OCI-LY3 (cell line): ENCODE measurements around the gene ZNF620.

ENCODE experiments used
- EZH2phosphoT487 ChIP-seq: fragments of 200-600 bp; shearing (Covaris generic); IDR thresholded peaks from 2 replicates; pipeline ENCODE4 v1.6.1; 2018; ENCODE audit warnings: antibody characterized with exemption, mixed run types, low read depth
- TF ChIP-seq, protein P1 (sequence below): fragments of 200-600, 300-600 bp; sonication (generic); IDR thresholded peaks from 2 replicates; pipeline ENCODE4 v1.5.1; 2014; ENCODE audit warnings: antibody characterized with exemption, low read length, low read depth

DNA sequence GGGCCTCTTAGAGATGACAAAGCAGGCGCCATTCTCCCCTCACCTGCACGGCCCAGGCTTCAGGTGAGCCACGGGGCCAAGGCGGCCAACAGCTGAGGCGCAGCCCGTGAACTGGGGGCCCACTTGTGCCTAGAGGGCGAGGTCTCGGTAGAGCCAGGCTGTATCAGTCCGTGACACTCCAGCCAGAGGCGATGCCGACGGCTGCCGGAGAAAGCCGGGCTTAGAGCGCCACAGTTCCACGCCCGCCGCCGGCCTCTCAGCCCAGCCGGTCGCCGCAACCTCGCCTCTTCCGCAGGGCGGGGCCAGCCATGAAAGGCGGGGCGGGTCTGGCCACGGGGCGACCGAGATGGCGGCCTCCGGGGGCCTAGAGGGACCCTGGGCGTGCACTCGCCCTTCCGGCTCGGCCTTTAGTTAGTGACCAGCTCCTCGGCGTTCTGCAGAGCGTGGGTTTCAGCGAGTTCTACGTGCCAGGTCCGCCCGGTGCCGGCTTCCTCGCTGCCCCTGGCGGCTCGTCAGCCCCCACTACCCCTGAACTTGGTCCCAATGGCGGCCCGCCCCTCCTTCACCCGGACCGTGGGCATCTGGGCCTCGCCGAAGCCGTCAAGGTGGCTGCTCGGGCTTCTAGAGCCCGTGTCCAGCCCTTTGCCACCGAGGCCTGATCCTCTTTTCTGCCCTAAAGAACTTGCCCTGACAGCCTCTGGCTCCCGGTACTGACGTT lies 18.9 kb downstream of the ZNF620 start, which contains the start of gene ZNF621:
- TF ChIP-seq, protein P1, sequence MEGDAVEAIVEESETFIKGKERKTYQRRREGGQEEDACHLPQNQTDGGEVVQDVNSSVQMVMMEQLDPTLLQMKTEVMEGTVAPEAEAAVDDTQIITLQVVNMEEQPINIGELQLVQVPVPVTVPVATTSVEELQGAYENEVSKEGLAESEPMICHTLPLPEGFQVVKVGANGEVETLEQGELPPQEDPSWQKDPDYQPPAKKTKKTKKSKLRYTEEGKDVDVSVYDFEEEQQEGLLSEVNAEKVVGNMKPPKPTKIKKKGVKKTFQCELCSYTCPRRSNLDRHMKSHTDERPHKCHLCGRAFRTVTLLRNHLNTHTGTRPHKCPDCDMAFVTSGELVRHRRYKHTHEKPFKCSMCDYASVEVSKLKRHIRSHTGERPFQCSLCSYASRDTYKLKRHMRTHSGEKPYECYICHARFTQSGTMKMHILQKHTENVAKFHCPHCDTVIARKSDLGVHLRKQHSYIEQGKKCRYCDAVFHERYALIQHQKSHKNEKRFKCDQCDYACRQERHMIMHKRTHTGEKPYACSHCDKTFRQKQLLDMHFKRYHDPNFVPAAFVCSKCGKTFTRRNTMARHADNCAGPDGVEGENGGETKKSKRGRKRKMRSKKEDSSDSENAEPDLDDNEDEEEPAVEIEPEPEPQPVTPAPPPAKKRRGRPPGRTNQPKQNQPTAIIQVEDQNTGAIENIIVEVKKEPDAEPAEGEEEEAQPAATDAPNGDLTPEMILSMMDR = no peak; the same call in 1 of the 2 replicates
- no peak for TF ChIP-seq EZH2phosphoT487
